ENCODE results near the gene TRAF3IP3.

The TRAF3IP3 gene

GRCh38 chr1:209737118-209737505 is 18.7 kb upstream of the TRAF3IP3 start:
- no peak for DNase-seq

GRCh38 chr1:209738270-209738669 is 17.6 kb upstream of the TRAF3IP3 start:
- DNase-seq, result no peak

GRCh38 chr1:209741193-209741592 is 14.7 kb upstream of the TRAF3IP3 start:
- no peak for DNase-seq

- no peak for DNase-seq
Measured at GRCh38 chr1:209741889-209742288, 14.0 kb upstream of the TRAF3IP3 start.

- no peak for DNase-seq
Measured at GRCh38 chr1:209742409-209743144, 13.3 kb upstream of the TRAF3IP3 start.

- peak in 13 of 56 donors; percentile 3 to 58 (median 15) for DNase-seq
Measured at GRCh38 chr1:209743145-209743482, 12.7 kb upstream of the TRAF3IP3 start.

GRCh38 chr1:209746451-209747165 is 9.2 kb upstream of the TRAF3IP3 start:
- no peak for DNase-seq

GRCh38 chr1:209747580-209748262 is 8.1 kb upstream of the TRAF3IP3 start:
- peak in 54 of 56 donors; percentile 29 to 92 (median 72) for DNase-seq

GRCh38 chr1:209748620-209749019 is 7.2 kb upstream of the TRAF3IP3 start:
- DNase-seq, result no peak

- no peak for DNase-seq
Measured at GRCh38 chr1:209749205-209749604, 6.6 kb upstream of the TRAF3IP3 start.

- no peak for DNase-seq
Measured at GRCh38 chr1:209749670-209750323, 6.1 kb upstream of the TRAF3IP3 start.

- no peak for DNase-seq
Measured at GRCh38 chr1:209751627-209752231, 4.1 kb upstream of the TRAF3IP3 start.

- no peak for DNase-seq
Measured at GRCh38 chr1:209752890-209753289, 3.0 kb upstream of the TRAF3IP3 start.

- no peak for DNase-seq
Measured at GRCh38 chr1:209755256-209755655, 597 bp upstream of the TRAF3IP3 start.

GRCh38 chr1:209756615-209757445 is 977 bp downstream of the TRAF3IP3 start:
- DNase-seq, result peak in 8 of 56 donors; percentile 3 to 45 (median 12)

- no peak for DNase-seq
Measured at GRCh38 chr1:209758400-209758799, 2.5 kb downstream of the TRAF3IP3 start.

- no peak for DNase-seq
Measured at GRCh38 chr1:209759829-209760359, 4.0 kb downstream of the TRAF3IP3 start.

- no peak for DNase-seq
Measured at GRCh38 chr1:209761011-209761635, 5.3 kb downstream of the TRAF3IP3 start.

- no peak for DNase-seq
Measured at GRCh38 chr1:209766051-209766450, 10.2 kb downstream of the TRAF3IP3 start.

GRCh38 chr1:209767096-209767495 is 11.2 kb downstream of the TRAF3IP3 start:
- DNase-seq, result no peak
